ENCODE measurements around the gene SLC22A14.
"Not testable (repeated sequence)": the region's sequence is repeated elsewhere in the genome, so short reads cannot be mapped to it uniquely, and the experiment has no call there.

The SLC22A14 gene

DNA sequence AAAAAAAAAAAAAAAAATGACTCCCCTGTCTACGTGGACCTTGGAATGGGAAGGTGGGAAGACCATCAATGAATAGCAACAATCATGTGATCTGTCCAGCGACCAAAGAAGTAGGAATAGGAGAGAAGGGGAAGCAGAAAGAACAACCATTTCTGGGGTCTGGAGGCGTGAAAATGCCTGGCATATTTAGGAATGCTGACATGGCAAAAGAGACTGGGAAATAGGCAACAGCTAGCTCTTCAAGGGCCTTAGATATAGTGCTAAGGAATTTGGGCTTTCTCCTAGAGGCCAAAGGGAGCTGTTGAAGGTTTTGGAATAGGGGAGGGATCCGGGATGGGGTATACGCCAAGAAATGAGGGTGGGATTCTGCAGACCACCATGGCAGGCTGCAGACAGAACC lies 10.5 kb upstream of the SLC22A14 start:
- DNase-seq = no peak

DNA sequence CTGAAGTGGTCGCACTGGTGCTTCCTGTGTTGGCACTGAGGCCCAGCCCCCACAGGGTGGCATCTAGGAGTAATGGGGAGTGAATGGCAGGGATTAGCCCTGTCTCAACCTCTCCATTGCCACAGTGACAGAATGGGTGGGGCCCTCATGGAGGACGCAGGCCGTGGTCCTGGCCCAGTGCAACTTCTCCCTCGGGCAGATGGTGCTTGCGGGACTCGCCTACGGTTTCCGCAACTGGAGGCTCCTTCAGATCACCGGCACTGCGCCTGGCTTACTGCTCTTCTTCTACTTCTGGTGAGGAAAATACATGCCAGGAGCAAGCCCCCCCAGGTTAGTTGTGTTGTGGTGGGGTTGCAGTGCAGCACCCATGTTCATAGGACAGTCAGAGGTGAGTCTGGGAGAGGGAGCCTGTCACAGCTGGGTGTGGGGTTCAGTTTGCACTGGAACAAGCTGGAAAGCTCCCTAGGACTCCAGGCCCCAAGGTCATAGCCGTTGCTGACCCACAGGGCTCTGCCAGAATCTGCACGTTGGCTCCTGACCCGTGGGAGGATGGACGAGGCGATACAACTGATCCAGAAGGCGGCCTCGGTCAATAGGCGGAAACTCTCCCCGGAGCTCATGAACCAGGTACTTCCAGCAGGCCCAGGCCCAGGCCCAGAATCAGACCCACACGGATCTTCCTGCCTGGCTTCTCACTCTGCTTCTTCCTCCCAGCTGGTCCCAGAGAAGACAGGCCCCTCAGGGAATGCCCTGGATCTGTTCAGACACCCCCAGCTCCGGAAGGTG lies 7.0 kb upstream of the SLC22A14 start:
- DNase-seq = no peak

DNA sequence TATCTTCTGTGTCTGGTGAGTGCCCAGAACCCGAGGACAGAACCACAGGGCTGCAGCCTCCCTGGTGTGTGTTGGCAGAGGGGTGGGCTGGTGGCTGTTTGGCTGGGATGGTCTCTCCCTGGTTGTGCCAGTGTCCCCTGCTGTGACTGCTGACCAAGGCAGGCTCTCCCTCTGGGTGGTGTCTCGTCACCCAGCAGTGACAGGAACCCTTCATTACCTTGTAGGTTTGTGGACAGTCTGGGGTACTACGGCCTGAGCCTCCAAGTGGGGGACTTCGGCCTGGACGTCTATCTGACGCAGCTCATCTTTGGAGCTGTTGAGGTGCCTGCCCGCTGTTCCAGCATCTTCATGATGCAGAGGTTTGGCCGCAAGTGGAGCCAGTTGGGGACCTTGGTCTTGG lies 6.4 kb upstream of the SLC22A14 start:
- DNase-seq = no peak

DNA sequence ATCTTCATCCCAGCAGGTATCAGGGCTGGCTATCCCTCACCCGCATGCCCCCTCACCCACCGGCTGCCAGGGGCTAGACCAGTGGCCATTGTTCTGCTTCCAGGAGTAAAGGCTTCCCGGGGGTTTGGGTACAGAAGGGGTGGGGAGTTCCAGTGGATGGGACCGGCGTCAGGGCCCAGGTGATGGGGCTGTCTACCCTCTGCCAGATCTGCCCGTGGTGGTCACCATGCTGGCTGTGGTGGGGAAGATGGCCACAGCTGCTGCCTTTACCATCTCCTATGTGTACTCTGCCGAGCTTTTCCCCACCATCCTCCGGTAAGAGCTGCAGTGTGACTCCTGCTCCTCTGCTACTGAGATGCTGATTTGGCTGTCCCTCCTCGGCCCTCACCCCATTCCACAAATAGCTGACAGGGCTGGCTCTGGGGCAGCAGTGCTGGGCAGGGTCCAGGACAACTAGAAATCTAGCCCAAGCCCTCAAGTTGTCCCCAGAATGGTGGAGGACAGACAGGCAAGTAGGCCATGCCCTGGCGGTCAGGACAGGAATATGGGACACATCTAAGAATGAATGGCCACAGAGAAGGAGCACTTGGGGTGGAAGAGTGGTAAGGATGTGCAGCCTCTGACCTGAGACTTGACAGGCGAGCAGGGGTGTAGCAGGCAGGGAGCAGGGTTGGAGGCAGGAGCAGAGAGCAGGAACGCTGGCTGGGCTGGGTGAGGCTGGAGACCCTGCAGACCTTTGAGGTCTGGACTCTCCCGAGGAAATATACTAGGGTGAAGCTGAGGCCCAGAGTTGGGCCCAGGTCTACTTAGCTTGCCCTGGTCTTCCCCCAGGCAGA lies 5.8 kb upstream of the SLC22A14 start:
- no peak for DNase-seq

DNA sequence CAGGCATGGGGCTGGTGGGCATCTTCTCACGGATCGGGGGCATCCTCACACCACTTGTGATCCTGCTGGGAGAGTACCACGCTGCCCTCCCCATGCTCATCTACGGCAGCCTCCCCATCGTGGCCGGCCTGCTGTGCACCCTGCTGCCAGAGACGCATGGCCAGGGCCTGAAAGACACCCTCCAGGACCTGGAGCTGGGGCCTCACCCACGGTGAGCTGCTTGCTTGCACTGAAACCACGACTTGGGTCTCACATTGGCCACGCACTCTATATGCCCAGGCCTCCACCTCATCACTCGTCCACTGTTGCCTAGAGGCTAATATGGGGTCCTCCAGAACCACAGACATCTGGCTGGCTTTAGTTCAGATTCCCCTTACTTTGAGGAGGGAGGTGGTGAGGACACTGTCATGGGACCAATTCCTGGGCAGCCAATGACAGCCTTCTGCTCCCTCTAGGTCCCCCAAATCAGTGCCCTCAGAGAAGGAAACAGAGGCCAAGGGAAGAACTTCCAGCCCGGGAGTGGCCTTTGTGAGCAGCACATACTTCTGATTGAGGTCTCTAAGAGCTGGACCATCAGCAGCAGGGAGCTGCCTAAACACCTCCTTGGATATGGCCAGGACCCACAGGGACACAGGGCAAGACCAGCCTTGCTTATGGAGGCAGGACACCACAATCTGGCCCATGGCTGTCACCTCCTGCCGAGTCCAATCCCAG lies 5.0 kb upstream of the SLC22A14 start:
- DNase-seq = no peak

DNA sequence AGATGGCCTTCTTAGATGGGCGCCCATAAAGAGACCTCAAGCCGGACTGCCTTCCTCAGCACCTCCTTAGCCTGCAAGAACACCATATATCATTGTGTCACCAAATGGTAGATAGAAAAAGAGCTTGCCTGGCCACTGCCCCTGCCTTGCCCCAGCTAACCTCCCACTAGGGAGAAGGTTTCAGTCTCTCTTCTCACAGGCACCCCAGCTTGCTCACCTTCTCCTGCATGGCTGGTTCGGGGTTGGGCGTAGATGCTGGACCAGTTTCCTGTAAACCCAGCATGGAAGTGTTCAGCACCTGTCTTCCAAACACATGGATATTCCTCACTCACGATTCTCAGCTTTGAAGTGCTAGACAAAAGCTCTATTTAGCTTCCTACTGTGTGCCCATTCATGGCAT lies 3.3 kb upstream of the SLC22A14 start:
- peak; percentile 4 for DNase-seq

DNA sequence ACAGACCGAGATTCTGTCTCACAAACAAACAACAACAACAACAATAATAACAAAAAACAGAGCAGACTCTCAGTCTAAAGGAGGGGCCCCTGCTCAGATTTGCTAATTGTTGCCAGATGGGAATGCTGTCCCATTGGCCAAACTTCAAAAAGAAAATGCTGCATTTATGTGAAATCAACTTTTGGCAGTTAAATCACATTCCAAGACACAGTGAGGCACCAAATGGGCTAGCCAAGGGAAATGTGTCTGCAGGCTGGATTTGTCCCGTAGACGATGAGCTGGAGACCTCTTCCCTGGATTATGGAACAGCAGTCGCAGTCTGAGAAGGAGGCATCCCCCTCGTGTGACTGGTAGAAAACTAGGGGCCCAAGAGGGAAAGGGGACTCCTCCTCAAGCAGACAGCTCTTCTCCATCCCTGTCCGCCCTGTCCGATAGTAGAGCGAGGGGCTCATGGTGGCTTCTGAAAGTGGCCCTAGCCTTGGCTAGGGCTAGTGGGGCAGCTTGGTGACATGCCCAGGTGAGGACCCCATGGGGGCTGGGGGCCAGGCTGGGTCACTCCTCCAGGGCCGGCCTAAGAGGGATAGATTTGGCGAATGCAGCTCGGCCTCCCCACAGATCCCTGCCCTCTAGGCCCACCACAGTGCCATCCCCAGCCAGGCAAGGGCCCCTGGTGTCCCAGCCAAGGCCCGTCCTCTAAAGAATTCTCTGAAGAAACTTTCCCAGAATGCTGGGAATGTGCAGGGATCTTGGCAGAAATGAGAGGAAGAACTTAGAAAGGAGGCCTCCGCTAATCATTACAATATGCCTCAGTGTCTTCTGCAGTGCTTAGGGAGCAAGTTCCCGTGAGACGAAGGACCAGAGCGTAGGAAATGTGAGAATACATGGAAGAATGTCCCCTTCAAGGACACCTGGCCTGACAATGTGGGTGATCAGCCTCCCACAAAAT lies 2.0 kb downstream of the SLC22A14 start:
- DNase-seq = no peak

DNA sequence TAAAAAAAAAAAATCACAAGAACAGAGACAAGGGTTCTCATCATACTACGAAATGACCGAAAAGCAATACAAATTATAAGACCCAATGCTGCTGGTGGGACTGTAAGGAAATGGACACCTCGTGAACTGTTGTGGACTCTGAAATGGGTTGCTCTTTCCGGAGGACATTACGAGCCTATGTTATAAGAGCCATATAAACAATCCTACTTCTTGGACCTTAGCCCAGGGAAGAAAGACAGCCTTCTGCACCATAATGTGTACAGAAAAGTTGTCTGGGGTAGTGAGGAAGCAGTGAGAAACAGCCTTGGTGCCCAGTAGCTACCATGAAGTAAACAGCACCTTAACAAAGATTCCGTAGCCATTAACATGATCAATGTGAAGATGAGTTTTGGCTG lies 2.7 kb downstream of the SLC22A14 start:
- no peak for DNase-seq

DNA sequence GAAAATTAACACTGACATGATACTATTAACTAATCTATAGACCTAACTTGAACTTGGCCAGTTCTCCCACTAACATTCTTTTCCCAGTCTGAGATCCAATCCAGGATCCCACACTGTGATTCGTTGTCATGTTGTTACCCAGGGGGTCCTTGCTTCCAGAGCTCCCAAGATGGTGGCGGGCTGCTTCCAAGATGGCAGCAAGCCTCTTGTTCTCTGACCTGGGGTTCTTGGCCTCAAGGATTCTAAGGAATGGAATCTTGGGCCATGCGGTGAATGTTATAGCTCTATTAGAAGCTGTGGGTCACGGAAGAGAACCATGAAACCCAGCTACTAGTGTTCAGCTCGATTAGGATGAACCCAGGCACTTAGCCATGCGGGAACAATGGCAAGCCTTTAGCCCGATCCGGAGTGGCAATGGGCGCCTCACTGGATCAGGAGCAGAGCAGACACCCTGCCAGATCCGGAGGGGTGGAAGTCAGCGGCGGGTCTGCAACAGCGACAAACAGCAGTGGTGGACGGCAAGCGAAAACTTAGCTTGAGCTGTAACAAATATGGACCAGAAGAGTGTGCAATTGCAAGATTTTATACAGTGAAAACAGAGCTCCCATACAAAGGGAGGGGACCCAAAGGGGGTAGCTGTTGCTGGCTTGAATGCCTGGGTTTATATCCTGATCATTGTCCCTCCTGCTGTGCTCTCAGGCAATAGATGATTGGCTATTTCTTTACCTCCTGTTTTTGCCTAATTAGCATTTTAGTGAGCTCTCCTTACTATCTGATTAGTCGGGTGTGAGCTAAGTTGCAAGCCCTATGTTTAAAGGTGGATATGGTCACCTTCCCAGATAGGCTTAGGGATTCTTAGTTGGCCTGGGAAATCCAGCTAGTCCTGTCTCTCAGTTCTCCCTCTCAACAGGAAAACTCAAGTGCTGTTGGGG lies 7.5 kb downstream of the SLC22A14 start:
- not testable (repeated sequence) for DNase-seq

DNA sequence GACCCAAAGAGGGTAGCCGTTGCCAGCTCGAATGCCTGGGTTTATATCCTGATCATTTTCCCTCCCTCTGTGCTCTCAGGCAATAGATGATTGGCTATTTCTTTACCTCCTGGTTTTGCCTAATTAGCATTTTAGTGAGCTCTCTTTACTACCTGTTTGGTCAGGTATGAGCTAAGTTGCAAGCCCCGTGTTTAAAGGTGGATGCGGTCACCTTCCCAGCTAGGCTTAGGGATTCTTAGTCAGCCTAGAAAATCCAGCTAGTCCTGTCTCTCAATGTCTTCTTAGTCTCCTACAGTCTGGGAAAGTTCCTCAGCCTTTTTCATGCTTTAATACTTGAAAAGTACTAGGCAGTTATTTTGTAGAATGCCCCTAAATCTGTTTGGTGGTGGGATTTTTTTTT lies 15.0 kb downstream of the SLC22A14 start:
- DNase-seq = not testable (repeated sequence)

DNA sequence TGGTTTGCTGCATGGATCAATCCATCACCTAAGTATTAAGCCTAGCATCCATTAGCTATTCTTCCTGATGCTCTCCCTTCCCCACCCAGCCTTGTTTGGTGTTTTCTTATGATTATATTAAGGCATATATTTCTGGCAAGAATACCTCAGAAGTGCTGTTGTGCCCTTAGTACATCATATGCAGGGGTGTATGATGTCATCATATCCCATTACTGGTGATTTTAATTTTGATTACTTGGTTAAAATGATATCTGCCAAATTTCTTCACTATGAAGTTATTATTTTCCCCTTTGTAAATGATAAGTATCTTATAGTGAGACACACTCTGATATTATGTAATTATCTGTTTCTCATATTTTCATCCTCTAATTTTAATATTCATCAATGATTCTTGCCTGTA lies 15.4 kb downstream of the SLC22A14 start:
- no peak for DNase-seq

DNA sequence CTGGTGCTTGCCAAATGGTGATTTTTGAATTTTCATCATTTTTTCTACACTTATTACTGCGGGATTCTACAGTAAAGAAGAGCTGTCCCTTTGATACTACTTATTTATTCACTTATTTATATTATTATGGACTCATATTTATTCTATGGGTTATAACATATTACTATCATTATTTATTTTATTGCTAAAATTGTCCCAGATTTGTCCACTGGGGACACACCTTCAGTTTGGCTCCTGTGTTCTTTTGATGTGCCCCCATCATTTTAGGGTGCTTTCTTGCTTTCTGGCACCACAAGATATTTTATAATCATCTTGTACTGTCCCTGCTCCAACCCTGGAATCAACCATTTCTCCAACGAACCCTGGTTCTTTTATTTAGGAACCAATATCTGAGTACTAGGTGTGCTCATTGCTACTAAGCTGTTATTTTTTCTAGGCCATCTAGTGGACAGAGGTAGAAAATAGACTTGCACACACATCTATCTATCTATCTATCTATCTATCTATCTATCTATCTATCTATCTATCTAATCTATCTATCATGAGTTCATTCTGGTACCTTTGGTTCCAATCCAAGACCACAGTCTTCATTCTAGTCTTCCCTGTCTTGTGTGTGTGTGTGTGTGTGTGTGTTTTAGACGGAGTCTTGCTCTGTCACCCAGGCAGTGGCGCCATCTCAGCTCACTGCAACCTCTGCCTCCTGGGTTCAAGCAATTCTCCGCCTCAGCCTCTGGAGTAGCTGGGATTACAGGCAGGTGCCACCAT lies 16.0 kb downstream of the SLC22A14 start:
- DNase-seq = peak; percentile 6

DNA sequence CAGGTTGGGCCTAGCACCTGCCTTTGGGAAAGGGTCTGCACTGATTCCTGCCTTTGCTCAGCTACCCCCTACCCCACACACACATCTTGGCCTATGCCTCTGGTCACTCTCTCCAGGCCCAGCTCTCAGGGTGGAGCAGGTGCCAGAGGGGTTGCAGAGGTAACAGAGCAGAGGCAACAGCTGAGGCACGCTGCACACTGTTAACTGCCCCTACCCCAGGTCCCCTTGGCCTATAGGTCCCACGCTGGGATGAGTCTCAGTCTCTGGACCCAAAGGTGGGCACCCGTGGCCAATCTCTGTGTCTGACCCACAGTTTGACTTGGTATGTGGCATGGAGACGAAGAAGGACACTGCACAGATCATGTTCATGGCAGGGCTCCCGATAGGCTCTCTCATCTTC lies 24.8 kb downstream of the SLC22A14 start:
- no peak for DNase-seq

DNA sequence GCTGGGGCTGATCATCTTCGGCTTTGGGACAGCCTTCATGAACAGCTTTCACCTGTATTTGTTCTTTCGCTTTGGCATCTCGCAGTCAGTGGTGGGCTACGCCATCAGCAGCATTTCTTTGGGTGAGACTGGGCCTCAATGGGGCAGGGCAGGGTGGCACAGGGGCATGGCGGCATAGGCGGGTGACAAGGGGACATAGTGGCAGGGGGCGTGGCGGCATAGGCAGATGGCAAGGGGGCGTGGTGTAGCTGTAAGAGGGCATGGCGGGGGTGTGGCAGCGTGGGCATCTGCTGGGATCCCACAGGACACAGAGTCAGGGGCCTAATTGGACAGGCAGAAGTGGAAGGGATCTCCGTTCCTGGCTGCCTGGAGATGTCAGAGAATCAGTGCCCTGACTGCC lies 25.5 kb downstream of the SLC22A14 start:
- no peak for DNase-seq

DNA sequence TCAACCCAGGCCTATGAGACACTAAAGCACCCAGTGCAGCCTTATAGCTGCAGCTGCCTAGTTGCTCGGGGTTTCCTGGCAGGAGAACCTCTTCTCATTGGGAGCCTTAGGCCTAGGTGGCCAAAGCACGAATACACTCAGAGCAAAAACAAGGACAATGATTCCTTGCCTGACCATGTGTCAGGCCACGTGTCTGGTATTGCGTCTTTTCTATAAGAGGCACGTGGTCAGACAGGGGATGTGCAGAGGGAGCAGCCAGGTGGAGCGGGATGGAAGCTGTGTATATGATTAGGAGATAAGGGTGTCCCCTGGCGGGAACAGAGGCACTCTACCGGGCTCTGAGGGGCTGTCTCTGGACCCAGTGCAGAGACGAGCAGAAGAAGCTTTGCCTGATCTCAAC lies 26.4 kb downstream of the SLC22A14 start:
- DNase-seq = no peak

DNA sequence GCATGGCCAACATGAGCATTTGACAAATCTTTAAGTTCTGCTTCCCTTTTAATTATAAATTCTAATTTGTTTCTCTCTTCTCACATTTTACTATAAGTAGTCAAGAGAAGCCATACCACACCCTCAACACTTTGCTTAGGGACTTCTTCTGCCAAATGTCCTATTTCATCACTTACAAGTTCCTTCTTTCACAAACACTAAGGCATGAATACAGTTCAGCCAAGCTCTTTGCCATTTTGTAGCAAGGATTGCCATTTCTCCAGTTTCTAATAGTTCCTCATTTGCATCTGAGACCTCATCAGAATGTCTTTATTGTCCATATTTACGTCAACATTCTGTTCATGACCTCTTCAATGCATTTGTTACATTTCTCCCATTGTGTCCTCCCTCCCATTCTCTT lies 29.4 kb downstream of the SLC22A14 start:
- no peak for DNase-seq

DNA sequence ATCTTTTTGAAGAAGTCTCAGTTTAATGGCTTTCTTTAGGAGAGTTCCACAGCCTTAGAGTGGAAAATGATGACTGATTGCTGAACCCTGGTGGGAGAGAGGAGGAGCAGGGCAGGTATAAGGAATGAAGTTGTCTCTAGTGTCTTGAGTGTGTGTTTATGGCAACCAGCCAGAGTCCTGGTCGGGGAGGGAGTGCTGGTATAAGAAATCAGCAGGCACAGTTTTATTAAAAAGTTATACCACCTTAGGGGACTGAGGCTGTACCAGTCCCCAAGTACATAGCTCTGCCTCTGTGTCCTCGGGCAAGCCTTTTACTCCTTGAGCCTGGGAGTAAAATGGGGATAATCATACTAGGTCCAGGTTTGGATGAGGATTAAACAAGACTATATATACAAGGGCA lies 29.8 kb downstream of the SLC22A14 start:
- DNase-seq = no peak

DNA sequence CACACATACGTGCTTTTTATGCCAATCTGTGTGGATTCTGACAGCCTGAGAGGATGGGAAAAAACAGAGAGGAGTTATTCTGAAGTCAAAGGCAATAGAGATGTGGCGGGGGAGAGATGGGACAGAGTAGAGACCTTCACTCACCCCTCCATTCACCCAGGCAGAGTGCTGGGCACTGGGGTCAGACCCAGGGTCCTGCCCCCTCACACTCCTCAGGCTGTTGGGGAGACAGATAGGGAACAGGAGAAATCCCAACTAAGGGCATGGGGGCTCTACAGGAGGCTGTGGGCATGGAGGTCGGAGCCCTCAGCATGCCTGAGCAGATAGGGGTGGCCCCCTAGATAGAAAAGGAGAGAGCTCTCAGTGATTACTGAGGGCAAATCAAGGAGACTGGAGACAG lies 30.3 kb downstream of the SLC22A14 start:
- DNase-seq = no peak

DNA sequence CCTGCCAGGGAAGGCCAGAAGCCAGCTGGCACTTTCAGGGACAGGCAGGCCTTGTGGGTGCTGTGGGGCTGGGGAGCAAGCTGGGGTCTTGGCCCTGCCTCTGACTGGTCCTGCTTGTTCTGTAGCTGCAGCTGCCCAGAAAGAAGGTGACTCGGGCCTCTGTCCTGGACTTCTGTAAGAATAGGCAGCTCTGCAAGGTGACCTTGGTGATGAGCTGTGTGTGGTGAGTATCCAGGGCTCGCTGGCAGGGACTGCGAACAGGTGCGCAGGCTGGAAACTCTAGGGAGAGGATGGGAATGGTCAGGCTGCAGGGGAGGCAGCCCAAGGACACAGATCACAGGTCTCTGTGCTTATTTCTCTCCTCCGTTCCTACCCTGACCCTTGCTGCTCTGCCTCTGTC lies 31.2 kb downstream of the SLC22A14 start:
- no peak for DNase-seq

DNA sequence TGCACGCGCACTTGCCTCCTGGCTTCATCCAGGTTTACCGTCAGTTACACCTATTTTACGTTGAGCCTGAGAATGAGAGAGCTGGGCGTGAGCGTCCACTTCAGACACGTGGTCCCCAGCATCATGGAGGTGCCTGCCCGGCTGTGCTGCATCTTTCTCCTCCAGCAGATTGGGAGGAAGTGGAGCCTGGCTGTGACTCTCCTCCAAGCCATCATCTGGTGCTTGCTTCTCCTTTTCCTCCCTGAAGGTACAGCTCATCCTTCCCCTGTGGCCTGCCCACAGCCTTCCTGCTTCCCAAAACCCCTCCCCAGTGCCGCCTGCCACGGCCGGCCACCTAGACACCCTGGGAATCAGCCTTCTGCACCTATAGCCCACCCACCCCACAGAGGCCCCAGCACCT lies 31.6 kb downstream of the SLC22A14 start:
- DNase-seq = no peak

All from NCI-H69 (cell line).